Measurements from ENCODE around the gene RPS24. TPM values are rescaled to one million over a fixed set of nuclear protein-coding genes. Genes with fewer than 3 reads are reported as not detected.
A peak's percentile ranks its signal among the peaks of the same experiment; 100 is the strongest.

RPS24 gene
- total and polyA plus RNA-seq, 2 of the 13 experiments (the other 11 are each of a cell fraction or from before 2014, with no cell fraction given), result 2,690 to 3,319 TPM

GRCh38 chr10:78033637-78034470 is at the start of gene RPS24 (continued):
- TF ChIP-seq ATF1 (CRISPR knock-in tag; IDR thresholded peaks at IDR 0.05) (no peak; the same call in 1 of the 2 replicates), HCFC1 (IDR thresholded peaks at IDR 0.05; ENCODE audit: low read depth, low read length) (peak; percentile 28; the same call in 1 of the 2 replicates), ZNF33A (CRISPR knock-in tag; IDR thresholded peaks at IDR 0.05; ENCODE audit: borderline replicate concordance) (no peak), ATF7-NPFF (CRISPR knock-in tag; IDR thresholded peaks at IDR 0.05; ENCODE audit: low read depth) (peak; percentile 20; the same call in 1 of the 2 replicates), U2AF2 (IDR thresholded peaks at IDR 0.05; ENCODE audit: low read depth, low read length) (no peak), PHF20 (CRISPR knock-in tag; IDR thresholded peaks at IDR 0.05) (peak; percentile 85), KLF6 (CRISPR knock-in tag; IDR thresholded peaks at IDR 0.05) (peak; percentile 88), MIXL1 (CRISPR knock-in tag; IDR thresholded peaks at IDR 0.05) (no peak), MXD1 (CRISPR knock-in tag; IDR thresholded peaks at IDR 0.05) (peak; percentile 94), KMT2A (CRISPR knock-in tag; IDR thresholded peaks at IDR 0.05) (peak; percentile 88), SOX6 (IDR thresholded peaks at IDR 0.05) (no peak), SOX6 (CRISPR knock-in tag; IDR thresholded peaks at IDR 0.05) (peak; percentile 47; the same call in 1 of the 2 replicates), SRSF4 (IDR thresholded peaks at IDR 0.05; ENCODE audit: low read depth, low read length, poor library complexity, severe bottlenecking) (no peak), KLF12 (CRISPR knock-in tag; IDR thresholded peaks at IDR 0.05; ENCODE audit: borderline replicate concordance) (peak; percentile 73; the same call in 1 of the 2 replicates), IRX3 (CRISPR knock-in tag; IDR thresholded peaks at IDR 0.05; ENCODE audit: borderline replicate concordance, low read depth) (peak; percentile 81; the same call in 1 of the 2 replicates), MAZ (IDR thresholded peaks at IDR 0.05; ENCODE audit: borderline replicate concordance, low read depth, low read length) (peak; percentile 37; the same call in 1 of the 2 replicates), MAZ (CRISPR knock-in tag; IDR thresholded peaks at IDR 0.05; ENCODE audit: low read depth) (peak; percentile 78), ZNF34 (CRISPR knock-in tag; IDR thresholded peaks at IDR 0.05; ENCODE audit: borderline replicate concordance) (peak; percentile 89), REPIN1 (CRISPR knock-in tag; IDR thresholded peaks at IDR 0.05; ENCODE audit: borderline replicate concordance, low read depth) (peak; percentile 65; the same call in 1 of the 2 replicates), GTF2F1 (IDR thresholded peaks at IDR 0.05; ENCODE audit: low read length) (peak; percentile 49; the same call in 1 of the 2 replicates), MEF2D (CRISPR knock-in tag; IDR thresholded peaks at IDR 0.05) (0 out of 2 replicates have a peak, but pooled peaks have one; percentile 67), RFX3 (CRISPR knock-in tag; IDR thresholded peaks at IDR 0.05) (no peak), PAWR (CRISPR knock-in tag; IDR thresholded peaks at IDR 0.05; ENCODE audit: borderline replicate concordance) (no peak), JUN (CRISPR knock-in tag; IDR thresholded peaks at IDR 0.05) (no peak)
- TF ChIP-seq, protein P1, sequence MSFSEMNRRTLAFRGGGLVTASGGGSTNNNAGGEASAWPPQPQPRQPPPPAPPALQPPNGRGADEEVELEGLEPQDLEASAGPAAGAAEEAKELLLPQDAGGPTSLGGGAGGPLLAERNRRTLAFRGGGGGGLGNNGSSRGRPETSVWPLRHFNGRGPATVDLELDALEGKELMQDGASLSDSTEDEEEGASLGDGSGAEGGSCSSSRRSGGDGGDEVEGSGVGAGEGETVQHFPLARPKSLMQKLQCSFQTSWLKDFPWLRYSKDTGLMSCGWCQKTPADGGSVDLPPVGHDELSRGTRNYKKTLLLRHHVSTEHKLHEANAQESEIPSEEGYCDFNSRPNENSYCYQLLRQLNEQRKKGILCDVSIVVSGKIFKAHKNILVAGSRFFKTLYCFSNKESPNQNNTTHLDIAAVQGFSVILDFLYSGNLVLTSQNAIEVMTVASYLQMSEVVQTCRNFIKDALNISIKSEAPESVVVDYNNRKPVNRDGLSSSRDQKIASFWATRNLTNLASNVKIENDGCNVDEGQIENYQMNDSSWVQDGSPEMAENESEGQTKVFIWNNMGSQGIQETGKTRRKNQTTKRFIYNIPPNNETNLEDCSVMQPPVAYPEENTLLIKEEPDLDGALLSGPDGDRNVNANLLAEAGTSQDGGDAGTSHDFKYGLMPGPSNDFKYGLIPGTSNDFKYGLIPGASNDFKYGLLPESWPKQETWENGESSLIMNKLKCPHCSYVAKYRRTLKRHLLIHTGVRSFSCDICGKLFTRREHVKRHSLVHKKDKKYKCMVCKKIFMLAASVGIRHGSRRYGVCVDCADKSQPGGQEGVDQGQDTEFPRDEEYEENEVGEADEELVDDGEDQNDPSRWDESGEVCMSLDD (CRISPR knock-in tag; IDR thresholded peaks at IDR 0.05; ENCODE audit: borderline replicate concordance), result no peak
- TF ChIP-seq, protein P2, sequence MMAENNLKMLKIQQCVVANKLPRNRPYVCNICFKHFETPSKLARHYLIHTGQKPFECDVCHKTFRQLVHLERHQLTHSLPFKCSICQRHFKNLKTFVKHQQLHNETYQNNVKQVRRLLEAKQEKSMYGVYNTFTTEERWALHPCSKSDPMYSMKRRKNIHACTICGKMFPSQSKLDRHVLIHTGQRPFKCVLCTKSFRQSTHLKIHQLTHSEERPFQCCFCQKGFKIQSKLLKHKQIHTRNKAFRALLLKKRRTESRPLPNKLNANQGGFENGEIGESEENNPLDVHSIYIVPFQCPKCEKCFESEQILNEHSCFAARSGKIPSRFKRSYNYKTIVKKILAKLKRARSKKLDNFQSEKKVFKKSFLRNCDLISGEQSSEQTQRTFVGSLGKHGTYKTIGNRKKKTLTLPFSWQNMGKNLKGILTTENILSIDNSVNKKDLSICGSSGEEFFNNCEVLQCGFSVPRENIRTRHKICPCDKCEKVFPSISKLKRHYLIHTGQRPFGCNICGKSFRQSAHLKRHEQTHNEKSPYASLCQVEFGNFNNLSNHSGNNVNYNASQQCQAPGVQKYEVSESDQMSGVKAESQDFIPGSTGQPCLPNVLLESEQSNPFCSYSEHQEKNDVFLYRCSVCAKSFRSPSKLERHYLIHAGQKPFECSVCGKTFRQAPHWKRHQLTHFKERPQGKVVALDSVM (CRISPR knock-in tag; IDR thresholded peaks at IDR 0.05), result no peak

Measured in HepG2 (cell line).